Nephron progenitor cell (in vitro differentiated cells): ENCODE data around the gene CCL25.
"Not testable (repeated sequence)": the region's sequence is repeated elsewhere in the genome, so short reads cannot be mapped to it uniquely, and the experiment has no call there.

Source experiments
- DNase-seq: peaks from one replicate; pipeline ENCODE4 v3.0.0; 2021
- H3K27ac Mint-ChIP-seq: 2 replicates; pipeline ENCODE4 v1.8.0; 2021; ENCODE audit warnings: mild to moderate bottlenecking, moderate library complexity, mixed read lengths
- H3K27me3 Mint-ChIP-seq: 2 replicates; pipeline ENCODE4 v1.8.0; 2021; ENCODE audit warnings: mild to moderate bottlenecking, low read depth, mixed read lengths; ENCODE audit not compliant: poor library complexity
- H3K36me3 Mint-ChIP-seq: 2 replicates; pipeline ENCODE4 v1.8.0; 2021; ENCODE audit warnings: low read depth, mixed read lengths
- H3K4me1 Mint-ChIP-seq: 2 replicates; pipeline ENCODE4 v1.8.0; 2021; ENCODE audit warnings: mixed read lengths
- H3K4me3 Mint-ChIP-seq: 2 replicates; pipeline ENCODE4 v1.8.0; 2021; ENCODE audit warnings: mild to moderate bottlenecking, moderate library complexity, mixed read lengths
- H3K9me3 Mint-ChIP-seq: 2 replicates; pipeline ENCODE4 v1.8.0; 2021; ENCODE audit warnings: mild to moderate bottlenecking, moderate library complexity, mixed read lengths
- CTCF ChIP-seq: fragments of 200-600 bp; sonication (generic); IDR thresholded peaks from 2 replicates; pipeline ENCODE4 v1.5.0; 2021; ENCODE audit warnings: antibody characterized with exemption

Gene CCL25

GRCh38 chr19:8097681-8098567 lies 45.4 kb downstream of the CCL25 start:
- Mint-ChIP-seq H3K27ac (no peak overlapping the region), H3K9me3 (peaks cover 57% of the 10 kb centered on the region), H3K4me1 (no peaks in the 10 kb centered on the region), H3K4me3 (no peak overlapping the region), H3K27me3 (peaks cover 5% of the 10 kb centered on the region), H3K36me3 (peaks cover 20% of the 10 kb centered on the region)
- DNase-seq, result no peak
- TF ChIP-seq CTCF, result no peak

GRCh38 chr19:8101311-8101710 lies 48.8 kb downstream of the CCL25 start:
- no peak for DNase-seq
- H3K4me1 Mint-ChIP-seq, result no peaks in the 10 kb centered on the region
- peaks cover 44% of the 10 kb centered on the region for H3K36me3 Mint-ChIP-seq
- no peak overlapping the region for H3K4me3 Mint-ChIP-seq
- peaks cover 3% of the 10 kb centered on the region for H3K27me3 Mint-ChIP-seq
- TF ChIP-seq CTCF, result no peak
- H3K27ac Mint-ChIP-seq, result no peak overlapping the region
- H3K9me3 Mint-ChIP-seq, result peaks cover 27% of the 10 kb centered on the region

DNA sequence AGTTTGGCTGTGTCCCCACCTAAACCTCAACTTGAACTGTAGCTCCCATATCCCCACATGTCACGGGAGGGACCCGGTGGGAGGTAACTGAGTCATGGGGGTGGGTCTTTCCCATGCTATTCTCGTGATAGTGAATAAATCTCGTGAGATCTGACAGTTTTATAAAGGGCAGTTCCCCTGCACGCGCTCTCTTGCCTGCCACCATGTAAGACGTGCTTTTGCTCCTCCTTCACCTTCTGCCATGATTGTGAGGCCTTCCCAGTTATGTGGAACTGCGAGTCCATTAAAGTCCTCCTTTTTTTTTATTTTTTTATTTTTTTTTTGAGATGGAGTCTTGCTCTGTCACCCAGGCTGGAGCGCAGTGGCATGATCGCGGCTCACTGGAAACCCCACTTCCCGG lies 49.4 kb downstream of the CCL25 start:
- Mint-ChIP-seq H3K36me3 (peaks cover 44% of the 10 kb centered on the region), H3K9me3 (peaks cover 21% of the 10 kb centered on the region)
- H3K27ac Mint-ChIP-seq, result not testable (repeated sequence)

GRCh38 chr19:8105471-8105870 lies 52.9 kb downstream of the CCL25 start:
- DNase-seq, result no peak
- H3K9me3 Mint-ChIP-seq, result no peaks in the 10 kb centered on the region
- H3K27ac Mint-ChIP-seq, result no peak overlapping the region
- peaks cover 44% of the 10 kb centered on the region for H3K36me3 Mint-ChIP-seq
- no peaks in the 10 kb centered on the region for H3K4me1 Mint-ChIP-seq
- no peak overlapping the region for H3K4me3 Mint-ChIP-seq
- H3K27me3 Mint-ChIP-seq, result no peaks in the 10 kb centered on the region
- no peak for TF ChIP-seq CTCF

More for the DNA sequence above, 49.4 kb downstream of the CCL25 start:
- not testable (repeated sequence) for H3K4me3 Mint-ChIP-seq, H3K4me1 Mint-ChIP-seq, H3K27me3 Mint-ChIP-seq, DNase-seq

- Mint-ChIP-seq H3K27ac (no peak overlapping the region), H3K9me3 (no peaks in the 10 kb centered on the region), H3K36me3 (peaks cover 34% of the 10 kb centered on the region), H3K27me3 (no peaks in the 10 kb centered on the region), H3K4me1 (no peaks in the 10 kb centered on the region), H3K4me3 (no peak overlapping the region)
- TF ChIP-seq CTCF, result no peak
- DNase-seq, result no peak
Observed at GRCh38 chr19:8107301-8107903, 54.8 kb downstream of the CCL25 start.

GRCh38 chr19:8108560-8109445 lies 56.2 kb downstream of the CCL25 start:
- H3K9me3 Mint-ChIP-seq, result no peaks in the 10 kb centered on the region
- TF ChIP-seq CTCF, result no peak
- no peaks in the 10 kb centered on the region for H3K27me3 Mint-ChIP-seq
- H3K27ac Mint-ChIP-seq, result peak overlapping the region; percentile 68
- DNase-seq, result no peak
- no peak overlapping the region for H3K4me3 Mint-ChIP-seq
- H3K4me1 Mint-ChIP-seq, result no peaks in the 10 kb centered on the region
- peaks cover 29% of the 10 kb centered on the region for H3K36me3 Mint-ChIP-seq
